GM23338 (cell line): ENCODE data around the gene ANKRD62.

Experiments
- EZH2phosphoT487 ChIP-seq: fragments of 200-600 bp; sonication (generic); IDR thresholded peaks from one replicate; pipeline ENCODE4 v1.8.1; 2018; ENCODE audit warnings: antibody characterized with exemption; ENCODE audit not compliant: unreplicated experiment
- TF ChIP-seq, protein P1 (sequence below), 2 experiments: fragments of 200-600 bp in 1 of 2; sonication (generic) in 1 of 2; conservative IDR thresholded peaks; 2 replicates each; pipeline versions ENCODE4 v1.5.1 to v1.6.1; 2016 to 2017; ENCODE audit warnings: antibody characterized with exemption in 2 of 2, low read depth in 2 of 2, mild to moderate bottlenecking in 2 of 2, moderate library complexity in 1 of 2

GRCh38 chr18:12119358-12119757 is 25.7 kb downstream of the ANKRD62 start:
- TF ChIP-seq, protein P1, sequence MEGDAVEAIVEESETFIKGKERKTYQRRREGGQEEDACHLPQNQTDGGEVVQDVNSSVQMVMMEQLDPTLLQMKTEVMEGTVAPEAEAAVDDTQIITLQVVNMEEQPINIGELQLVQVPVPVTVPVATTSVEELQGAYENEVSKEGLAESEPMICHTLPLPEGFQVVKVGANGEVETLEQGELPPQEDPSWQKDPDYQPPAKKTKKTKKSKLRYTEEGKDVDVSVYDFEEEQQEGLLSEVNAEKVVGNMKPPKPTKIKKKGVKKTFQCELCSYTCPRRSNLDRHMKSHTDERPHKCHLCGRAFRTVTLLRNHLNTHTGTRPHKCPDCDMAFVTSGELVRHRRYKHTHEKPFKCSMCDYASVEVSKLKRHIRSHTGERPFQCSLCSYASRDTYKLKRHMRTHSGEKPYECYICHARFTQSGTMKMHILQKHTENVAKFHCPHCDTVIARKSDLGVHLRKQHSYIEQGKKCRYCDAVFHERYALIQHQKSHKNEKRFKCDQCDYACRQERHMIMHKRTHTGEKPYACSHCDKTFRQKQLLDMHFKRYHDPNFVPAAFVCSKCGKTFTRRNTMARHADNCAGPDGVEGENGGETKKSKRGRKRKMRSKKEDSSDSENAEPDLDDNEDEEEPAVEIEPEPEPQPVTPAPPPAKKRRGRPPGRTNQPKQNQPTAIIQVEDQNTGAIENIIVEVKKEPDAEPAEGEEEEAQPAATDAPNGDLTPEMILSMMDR (conservative IDR thresholded peaks at IDR 0.05; ENCODE audit: low read depth in 2 of 2): no peak
- TF ChIP-seq EZH2phosphoT487: no peak
